Colonic mucosa (tissue), 4 donors: ENCODE data around the gene PRR23E. TPM values are rescaled to one million over a fixed set of nuclear protein-coding genes. Genes with fewer than 3 reads are reported as not detected.

Experiments
- DNase-seq: peaks from one replicate; pipeline ENCODE4 v3.0.0-alpha.2; 2020
- H3K27ac ChIP-seq: fragments of 200-600 bp; one replicate; pipeline ENCODE4 v1.8.0; 2021
- H3K27me3 ChIP-seq: fragments of 200-600 bp; one replicate; pipeline ENCODE4 v1.8.0; 2021
- H3K36me3 ChIP-seq: fragments of 200-600 bp; one replicate; pipeline ENCODE4 v1.8.0; 2021
- H3K4me1 ChIP-seq: fragments of 200-600 bp; one replicate; pipeline ENCODE4 v1.8.0; 2021; ENCODE audit warnings: mild to moderate bottlenecking
- H3K4me3 ChIP-seq: fragments of 200-600 bp; one replicate; pipeline ENCODE4 v1.8.0; 2021
- H3K9ac ChIP-seq, 2 donors: one replicate each; pipeline ENCODE4 v1.7.0; 2013; ENCODE audit warnings: control low read depth in 2 of 2, low read depth in 2 of 2, low read length in 2 of 2
- H3K9me3 ChIP-seq: fragments of 200-600 bp; one replicate; pipeline ENCODE4 v1.8.0; 2021
- intact Hi-C: fragments of 100-400 bp; cut with DNase I; formaldehyde crosslinking; loops from one replicate; pipeline ENCODE4 v1.14.1; 2022
- total RNA-seq, 2 donors: library from RNA; stranded (reverse); fragmentation: NEBNext Ultra II Directional in 1 of 2; extraction: Animal tissue kit (Norgen Biotek cat#: 25700) in 1 of 2; gene quantifications; one replicate each; pipeline ENCODE4 v1.2.1, GENCODE V29; 2021
- TF ChIP-seq, protein P1 (sequence below): fragments of 200-600 bp; IDR thresholded peaks from one replicate; pipeline ENCODE4 v1.8.0; 2022; ENCODE audit warnings: antibody characterized with exemption, mild to moderate bottlenecking
- donor health status: healthy.
- donor health status: DM: no; HTN: no; CAD: no.
- donor health status: DM: no; HTN: no; CAD: no.

The PRR23E gene
- not detected for total RNA-seq

DNA sequence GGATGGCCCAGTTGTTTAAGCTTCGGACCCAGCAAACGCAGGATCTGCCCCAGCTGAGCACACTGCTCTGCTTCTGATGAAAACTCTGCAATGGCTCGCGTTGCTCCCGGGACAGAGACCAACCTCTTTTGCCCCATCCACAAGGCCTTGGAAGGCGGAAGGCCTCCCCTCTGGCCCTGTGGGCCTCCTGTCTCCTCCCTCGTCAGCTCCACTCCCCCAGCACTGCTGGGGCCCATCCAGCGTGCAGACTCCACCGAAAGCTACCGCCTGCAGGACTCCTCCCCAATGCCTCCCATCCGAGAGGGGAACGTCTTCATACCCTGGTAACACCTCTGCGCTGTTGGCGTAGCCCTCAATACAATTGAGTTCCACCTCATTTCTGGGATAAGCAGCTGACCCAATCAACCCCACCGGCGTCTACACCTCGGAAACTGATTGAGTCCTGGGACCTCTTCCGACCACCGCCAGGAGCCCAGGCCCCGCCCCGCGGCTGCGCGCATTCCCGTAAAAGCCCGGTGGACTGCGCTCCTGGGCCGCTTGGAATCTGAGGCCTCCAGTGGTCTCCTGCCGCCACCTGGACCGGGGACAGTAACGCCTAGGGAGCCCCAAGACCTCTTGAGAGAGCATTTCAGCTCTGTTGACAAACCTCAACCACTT, at the start of gene PRR23E:
PRR23E (plus strand) TSS at position 556 of the 657 bp plus-strand sequence. CDS start 3,555 bp downstream, outside the sequence.
- H3K4me1 ChIP-seq, result no peaks in the 10 kb centered on the region
- H3K9me3 ChIP-seq, result no peaks in the 10 kb centered on the region
- intact Hi-C loops, result no loop called here
- no peak within 1 kb of the TSS for H3K9ac ChIP-seq
- H3K36me3 ChIP-seq, result no peaks in the 10 kb centered on the region
- no peak for DNase-seq
- TF ChIP-seq, protein P1, sequence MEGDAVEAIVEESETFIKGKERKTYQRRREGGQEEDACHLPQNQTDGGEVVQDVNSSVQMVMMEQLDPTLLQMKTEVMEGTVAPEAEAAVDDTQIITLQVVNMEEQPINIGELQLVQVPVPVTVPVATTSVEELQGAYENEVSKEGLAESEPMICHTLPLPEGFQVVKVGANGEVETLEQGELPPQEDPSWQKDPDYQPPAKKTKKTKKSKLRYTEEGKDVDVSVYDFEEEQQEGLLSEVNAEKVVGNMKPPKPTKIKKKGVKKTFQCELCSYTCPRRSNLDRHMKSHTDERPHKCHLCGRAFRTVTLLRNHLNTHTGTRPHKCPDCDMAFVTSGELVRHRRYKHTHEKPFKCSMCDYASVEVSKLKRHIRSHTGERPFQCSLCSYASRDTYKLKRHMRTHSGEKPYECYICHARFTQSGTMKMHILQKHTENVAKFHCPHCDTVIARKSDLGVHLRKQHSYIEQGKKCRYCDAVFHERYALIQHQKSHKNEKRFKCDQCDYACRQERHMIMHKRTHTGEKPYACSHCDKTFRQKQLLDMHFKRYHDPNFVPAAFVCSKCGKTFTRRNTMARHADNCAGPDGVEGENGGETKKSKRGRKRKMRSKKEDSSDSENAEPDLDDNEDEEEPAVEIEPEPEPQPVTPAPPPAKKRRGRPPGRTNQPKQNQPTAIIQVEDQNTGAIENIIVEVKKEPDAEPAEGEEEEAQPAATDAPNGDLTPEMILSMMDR, result no peak
- H3K27me3 ChIP-seq, result no peaks in the 10 kb centered on the region
- no peak within 1 kb of the TSS for H3K27ac ChIP-seq
- no peak within 1 kb of the TSS for H3K4me3 ChIP-seq

- H3K36me3 ChIP-seq, result no peaks in the 10 kb centered on the region
- H3K4me3 ChIP-seq, result no peak overlapping the region
- no peak for DNase-seq
- no peak overlapping the region for H3K9ac ChIP-seq
- intact Hi-C loops, result no loop called here
- H3K9me3 ChIP-seq, result no peaks in the 10 kb centered on the region
- H3K4me1 ChIP-seq, result peaks cover 12% of the 10 kb centered on the region
- no peak overlapping the region for H3K27ac ChIP-seq
- no peaks in the 10 kb centered on the region for H3K27me3 ChIP-seq
- TF ChIP-seq, protein P1, result no peak
These were observed 49.8 kb upstream of the PRR23E start for GRCh38 chr3:127143172-127143571.

- Histone ChIP-seq H3K36me3 (no peaks in the 10 kb centered on the region), H3K9me3 (no peaks in the 10 kb centered on the region), H3K4me3 (no peak overlapping the region), H3K9ac (no peak overlapping the region), H3K27ac (no peak overlapping the region), H3K27me3 (no peaks in the 10 kb centered on the region), H3K4me1 (peaks cover 12% of the 10 kb centered on the region)
- intact Hi-C loops, result no loop called here
- TF ChIP-seq, protein P1, result no peak
- no peak for DNase-seq
These were observed 48.3 kb upstream of the PRR23E start for GRCh38 chr3:127144631-127145030.

DNA sequence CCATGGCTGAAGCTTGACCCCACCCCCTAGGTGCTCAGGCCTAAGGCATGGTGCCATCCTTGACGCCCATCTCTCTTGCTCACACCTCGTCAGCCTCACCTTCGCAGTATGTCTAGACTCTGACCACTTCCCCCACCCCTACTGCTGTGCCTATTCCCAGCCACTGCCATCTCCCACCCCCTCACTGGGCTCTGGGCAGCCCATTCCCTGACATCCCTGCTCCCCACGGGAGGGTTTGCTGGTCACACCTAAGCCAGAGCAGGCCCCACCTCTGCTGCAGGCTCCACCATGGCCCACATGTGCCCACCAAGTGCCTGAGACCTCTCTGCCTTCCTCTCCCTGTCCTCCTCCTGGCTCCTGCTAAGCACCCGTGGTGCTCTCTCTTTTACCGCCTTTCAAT, 47.7 kb upstream of the PRR23E start:
- Histone ChIP-seq H3K27me3 (no peaks in the 10 kb centered on the region), H3K9ac (no peak overlapping the region), H3K36me3 (no peaks in the 10 kb centered on the region), H3K4me3 (no peak overlapping the region), H3K4me1 (peaks cover 12% of the 10 kb centered on the region), H3K9me3 (no peaks in the 10 kb centered on the region), H3K27ac (no peak overlapping the region)
- TF ChIP-seq, protein P1, result no peak
- intact Hi-C loops, result no loop called here
- no peak for DNase-seq

GRCh38 chr3:127147291-127147885, 45.5 kb upstream of the PRR23E start:
- Histone ChIP-seq H3K4me1 (peaks cover 5% of the 10 kb centered on the region), H3K27ac (no peak overlapping the region), H3K36me3 (no peaks in the 10 kb centered on the region), H3K4me3 (no peak overlapping the region), H3K27me3 (no peaks in the 10 kb centered on the region), H3K9ac (no peak overlapping the region), H3K9me3 (no peaks in the 10 kb centered on the region)
- DNase-seq, result no peak
- TF ChIP-seq, protein P1, result no peak
- intact Hi-C loops, result no loop called here
